ENCODE data around the gene VTN.

DNA sequence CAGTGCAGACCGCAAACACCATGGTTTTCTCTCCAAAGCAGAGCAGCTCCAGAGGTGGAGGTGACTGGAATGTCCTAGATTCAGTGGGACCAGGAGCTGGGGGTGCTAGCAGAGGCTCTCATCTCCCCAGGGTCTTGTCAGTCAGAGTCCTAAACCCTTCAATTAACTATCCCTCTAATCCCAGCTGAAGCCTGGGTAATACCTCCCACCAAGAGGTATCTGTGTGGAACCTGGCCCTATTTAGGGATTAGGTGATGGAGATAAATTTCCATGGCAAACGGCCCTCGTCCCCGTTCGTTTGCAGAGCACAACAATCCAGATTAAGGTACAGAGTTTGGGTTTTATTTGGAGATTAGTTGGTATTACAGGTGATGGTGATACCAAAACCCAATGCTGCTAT is 6.9 kb downstream of the VTN start:
- TF ChIP-seq, protein P1, sequence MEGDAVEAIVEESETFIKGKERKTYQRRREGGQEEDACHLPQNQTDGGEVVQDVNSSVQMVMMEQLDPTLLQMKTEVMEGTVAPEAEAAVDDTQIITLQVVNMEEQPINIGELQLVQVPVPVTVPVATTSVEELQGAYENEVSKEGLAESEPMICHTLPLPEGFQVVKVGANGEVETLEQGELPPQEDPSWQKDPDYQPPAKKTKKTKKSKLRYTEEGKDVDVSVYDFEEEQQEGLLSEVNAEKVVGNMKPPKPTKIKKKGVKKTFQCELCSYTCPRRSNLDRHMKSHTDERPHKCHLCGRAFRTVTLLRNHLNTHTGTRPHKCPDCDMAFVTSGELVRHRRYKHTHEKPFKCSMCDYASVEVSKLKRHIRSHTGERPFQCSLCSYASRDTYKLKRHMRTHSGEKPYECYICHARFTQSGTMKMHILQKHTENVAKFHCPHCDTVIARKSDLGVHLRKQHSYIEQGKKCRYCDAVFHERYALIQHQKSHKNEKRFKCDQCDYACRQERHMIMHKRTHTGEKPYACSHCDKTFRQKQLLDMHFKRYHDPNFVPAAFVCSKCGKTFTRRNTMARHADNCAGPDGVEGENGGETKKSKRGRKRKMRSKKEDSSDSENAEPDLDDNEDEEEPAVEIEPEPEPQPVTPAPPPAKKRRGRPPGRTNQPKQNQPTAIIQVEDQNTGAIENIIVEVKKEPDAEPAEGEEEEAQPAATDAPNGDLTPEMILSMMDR (IDR thresholded peaks at IDR 0.05; ENCODE audit: poor library complexity, severe bottlenecking), result no peak
- TF ChIP-seq EZH2 (IDR thresholded peaks at IDR 0.05; ENCODE audit: borderline replicate concordance, insufficient read depth, low read length, poor library complexity, severe bottlenecking), result no peak
- TF ChIP-seq, protein P2, sequence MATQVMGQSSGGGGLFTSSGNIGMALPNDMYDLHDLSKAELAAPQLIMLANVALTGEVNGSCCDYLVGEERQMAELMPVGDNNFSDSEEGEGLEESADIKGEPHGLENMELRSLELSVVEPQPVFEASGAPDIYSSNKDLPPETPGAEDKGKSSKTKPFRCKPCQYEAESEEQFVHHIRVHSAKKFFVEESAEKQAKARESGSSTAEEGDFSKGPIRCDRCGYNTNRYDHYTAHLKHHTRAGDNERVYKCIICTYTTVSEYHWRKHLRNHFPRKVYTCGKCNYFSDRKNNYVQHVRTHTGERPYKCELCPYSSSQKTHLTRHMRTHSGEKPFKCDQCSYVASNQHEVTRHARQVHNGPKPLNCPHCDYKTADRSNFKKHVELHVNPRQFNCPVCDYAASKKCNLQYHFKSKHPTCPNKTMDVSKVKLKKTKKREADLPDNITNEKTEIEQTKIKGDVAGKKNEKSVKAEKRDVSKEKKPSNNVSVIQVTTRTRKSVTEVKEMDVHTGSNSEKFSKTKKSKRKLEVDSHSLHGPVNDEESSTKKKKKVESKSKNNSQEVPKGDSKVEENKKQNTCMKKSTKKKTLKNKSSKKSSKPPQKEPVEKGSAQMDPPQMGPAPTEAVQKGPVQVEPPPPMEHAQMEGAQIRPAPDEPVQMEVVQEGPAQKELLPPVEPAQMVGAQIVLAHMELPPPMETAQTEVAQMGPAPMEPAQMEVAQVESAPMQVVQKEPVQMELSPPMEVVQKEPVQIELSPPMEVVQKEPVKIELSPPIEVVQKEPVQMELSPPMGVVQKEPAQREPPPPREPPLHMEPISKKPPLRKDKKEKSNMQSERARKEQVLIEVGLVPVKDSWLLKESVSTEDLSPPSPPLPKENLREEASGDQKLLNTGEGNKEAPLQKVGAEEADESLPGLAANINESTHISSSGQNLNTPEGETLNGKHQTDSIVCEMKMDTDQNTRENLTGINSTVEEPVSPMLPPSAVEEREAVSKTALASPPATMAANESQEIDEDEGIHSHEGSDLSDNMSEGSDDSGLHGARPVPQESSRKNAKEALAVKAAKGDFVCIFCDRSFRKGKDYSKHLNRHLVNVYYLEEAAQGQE (IDR thresholded peaks at IDR 0.05; ENCODE audit: borderline replicate concordance), result no peak
